Fibroblast of skin of right quadriceps (primary cell): Measurements from ENCODE around the gene ANO6.
A peak's percentile ranks its signal among the peaks of the same experiment; 100 is the strongest.
"Not testable (repeated sequence)": the region's sequence is repeated elsewhere in the genome, so short reads cannot be mapped to it uniquely, and the experiment has no call there.

Source experiments
- DNase-seq: peaks from one replicate; pipeline ENCODE4 v3.0.0-alpha.2; 2013

The ANO6 gene

GRCh38 chr12:45354399-45354798 is 138.5 kb downstream of the ANO6 start:
- no peak for DNase-seq

- no peak for DNase-seq
These were observed 139.8 kb downstream of the ANO6 start for GRCh38 chr12:45355730-45356129.

- no peak for DNase-seq
These were observed 141.1 kb downstream of the ANO6 start for GRCh38 chr12:45356822-45357538.

GRCh38 chr12:45357539-45358417 is 141.9 kb downstream of the ANO6 start:
- peak; percentile 14 for DNase-seq

- DNase-seq: no peak
These were observed 146.4 kb downstream of the ANO6 start for GRCh38 chr12:45362291-45362690.

GRCh38 chr12:45363903-45364302 is 148.0 kb downstream of the ANO6 start:
- no peak for DNase-seq

- peak; percentile 18 for DNase-seq
These were observed 153.1 kb downstream of the ANO6 start for GRCh38 chr12:45368841-45369489.

GRCh38 chr12:45377815-45378214 is 161.9 kb downstream of the ANO6 start:
- DNase-seq: peak; percentile 10

GRCh38 chr12:45379261-45379660 is 163.4 kb downstream of the ANO6 start:
- peak; percentile 58 for DNase-seq

GRCh38 chr12:45381351-45381750 is 165.5 kb downstream of the ANO6 start:
- DNase-seq: no peak

- peak; percentile 56 for DNase-seq
These were observed 172.7 kb downstream of the ANO6 start for GRCh38 chr12:45388545-45388944.

GRCh38 chr12:45389426-45389825 is 173.5 kb downstream of the ANO6 start:
- DNase-seq: no peak

- not testable (repeated sequence) for DNase-seq
These were observed 181.6 kb downstream of the ANO6 start for GRCh38 chr12:45397499-45397898.

GRCh38 chr12:45398552-45398951 is 182.7 kb downstream of the ANO6 start:
- DNase-seq: peak; percentile 21

GRCh38 chr12:45400991-45401390 is 185.1 kb downstream of the ANO6 start:
- DNase-seq: no peak

GRCh38 chr12:45402288-45402687 is 186.4 kb downstream of the ANO6 start:
- DNase-seq: no peak

GRCh38 chr12:45406988-45407850 is 191.3 kb downstream of the ANO6 start:
- no peak for DNase-seq

GRCh38 chr12:45407981-45408728 is 192.3 kb downstream of the ANO6 start:
- DNase-seq: no peak

- DNase-seq: no peak
These were observed 192.8 kb downstream of the ANO6 start for GRCh38 chr12:45408729-45409114.

- peak; percentile 79 for DNase-seq
These were observed 194.1 kb downstream of the ANO6 start for GRCh38 chr12:45409966-45410365.

- DNase-seq: no peak
These were observed 195.7 kb downstream of the ANO6 start for GRCh38 chr12:45411626-45412025.

GRCh38 chr12:45415393-45415817 is 199.5 kb downstream of the ANO6 start:
- peak; percentile 99 for DNase-seq
